NCI-H345 (cell line): Measurements from ENCODE around the gene TAGLN.
A peak's percentile ranks its signal among the peaks of the same experiment; 100 is the strongest.

Experiments used
- DNase-seq: peaks from one replicate; lab custom pipeline; 2025; lab: John Stamatoyannopoulos, UW

The TAGLN gene

GRCh38 chr11:117199053-117199915 lies at the start of gene TAGLN:
Gene TAGLN (plus strand): TSS chr11:117199370. CDS start chr11:117203014, 3,644 bp downstream.
- DNase-seq: no peak

GRCh38 chr11:117152066-117152465 lies 47.1 kb upstream of the TAGLN start:
- no peak for DNase-seq

- no peak for DNase-seq
Observed at GRCh38 chr11:117154468-117154867, 44.7 kb upstream of the TAGLN start.

- no peak for DNase-seq
Observed at GRCh38 chr11:117157507-117157906, 41.7 kb upstream of the TAGLN start.

- DNase-seq: no peak
Observed at GRCh38 chr11:117159892-117160291, 39.3 kb upstream of the TAGLN start.

- no peak for DNase-seq
Observed at GRCh38 chr11:117160826-117161225, 38.3 kb upstream of the TAGLN start.

GRCh38 chr11:117166491-117166890 lies 32.7 kb upstream of the TAGLN start:
- no peak for DNase-seq

- DNase-seq: no peak
Observed at GRCh38 chr11:117169736-117170135, 29.4 kb upstream of the TAGLN start.

GRCh38 chr11:117170210-117170609 lies 29.0 kb upstream of the TAGLN start:
- no peak for DNase-seq

- DNase-seq: no peak
Observed at GRCh38 chr11:117171007-117171403, 28.2 kb upstream of the TAGLN start.

GRCh38 chr11:117171404-117172061 lies 27.6 kb upstream of the TAGLN start:
- no peak for DNase-seq

GRCh38 chr11:117172724-117173421 lies 26.3 kb upstream of the TAGLN start:
- no peak for DNase-seq

GRCh38 chr11:117175104-117175503 lies 24.1 kb upstream of the TAGLN start:
- no peak for DNase-seq

- DNase-seq: no peak
Observed at GRCh38 chr11:117175781-117176180, 23.4 kb upstream of the TAGLN start.

- DNase-seq: no peak
Observed at GRCh38 chr11:117176186-117176585, 23.0 kb upstream of the TAGLN start.

GRCh38 chr11:117177534-117178209 lies 21.5 kb upstream of the TAGLN start:
- DNase-seq: no peak

- DNase-seq: peak; percentile 93
Observed at GRCh38 chr11:117178210-117179034, 20.7 kb upstream of the TAGLN start, which contains the start of gene SIDT2. Gene SIDT2 (plus strand): TSS chr11:117178743. CDS start chr11:117179264, 521 bp downstream.

- DNase-seq: peak; percentile 44
Observed at GRCh38 chr11:117179048-117179999, 19.8 kb upstream of the TAGLN start.

GRCh38 chr11:117180020-117180419 lies 19.1 kb upstream of the TAGLN start:
- DNase-seq: no peak
